Epithelial cell of prostate (primary cell): ENCODE data around the gene VAV3.
"Not testable (repeated sequence)": the region's sequence is repeated elsewhere in the genome, so short reads cannot be mapped to it uniquely, and the experiment has no call there.

ENCODE experiments used
- DNase-seq: peaks from one replicate; pipeline ENCODE4 v3.0.0-alpha.2; 2011; ENCODE audit warnings: low read depth, low spot score
- H3K27ac ChIP-seq: fragments of 450-650 bp; 2 replicates; pipeline ENCODE4 v1.5.1; 2017; ENCODE audit warnings: mild to moderate bottlenecking

VAV3 gene

DNA sequence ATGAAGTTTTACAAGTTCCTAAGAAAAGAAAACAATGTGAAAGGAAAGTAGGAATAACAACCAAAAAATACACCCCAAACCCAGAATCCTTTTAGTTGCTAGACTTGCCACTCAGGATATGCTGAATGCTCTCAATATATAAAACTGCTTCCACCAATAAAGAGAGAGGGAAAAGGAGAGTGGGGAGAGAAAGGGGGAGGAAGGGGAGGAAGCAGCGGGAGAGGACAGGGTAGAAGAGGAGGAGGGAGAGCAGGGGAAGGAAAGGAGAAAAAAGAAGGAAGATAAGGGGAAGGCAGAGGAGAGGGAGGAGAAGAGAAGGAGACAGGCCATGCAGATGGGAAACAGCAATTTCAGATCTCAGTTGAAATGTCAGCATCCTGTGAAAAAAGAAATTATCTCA is 198.4 kb downstream of the VAV3 start:
- DNase-seq: no peak
- no peak overlapping the region for H3K27ac ChIP-seq

DNA sequence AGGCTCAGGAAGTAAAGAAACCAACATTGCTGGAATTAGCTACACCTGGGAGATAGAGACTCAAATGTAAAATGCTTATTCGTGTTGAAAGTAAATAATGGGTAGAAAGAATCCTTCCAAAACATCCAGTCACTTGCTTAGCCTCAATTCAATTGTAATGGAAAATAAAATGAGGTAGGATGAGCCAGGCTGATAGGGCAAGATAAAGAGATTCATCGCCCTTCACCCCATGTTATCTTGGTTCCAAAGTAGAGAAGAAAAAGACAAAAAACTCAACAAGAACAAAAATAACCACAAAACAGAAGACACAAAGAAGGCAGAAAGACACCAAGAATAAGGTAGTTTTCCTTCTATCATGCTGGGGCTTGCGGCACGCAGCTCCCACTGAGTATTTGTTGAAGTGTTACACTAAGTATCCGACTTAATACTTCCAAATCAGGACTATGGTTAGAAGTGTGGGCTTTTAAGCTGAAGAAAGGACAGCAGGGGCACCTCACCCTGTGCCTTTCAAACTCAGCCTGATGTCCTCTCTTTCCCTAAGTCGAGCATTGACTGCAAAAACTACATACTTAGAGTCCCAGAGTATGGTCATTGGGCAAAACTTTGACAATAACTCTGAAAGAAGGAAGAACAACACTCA is 202.1 kb downstream of the VAV3 start:
- no peak for DNase-seq
- no peak overlapping the region for H3K27ac ChIP-seq

DNA sequence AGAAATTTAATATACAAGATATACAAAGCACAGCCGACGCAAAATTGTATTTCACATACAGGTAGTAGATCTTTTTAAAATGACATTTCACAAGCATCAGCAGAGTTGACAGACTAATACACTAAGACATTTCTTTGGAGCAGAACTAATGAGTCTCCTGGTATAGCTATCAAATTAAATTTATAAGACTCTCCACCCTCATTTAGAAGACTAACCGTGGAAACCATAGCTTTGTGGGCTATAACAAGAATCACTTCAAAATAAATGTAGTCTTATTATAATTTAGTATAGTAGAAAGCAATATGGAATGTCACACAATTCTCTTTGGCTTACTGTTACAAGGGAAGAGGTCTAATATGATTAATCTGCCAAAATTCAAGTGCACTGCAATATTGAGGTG is 204.9 kb downstream of the VAV3 start:
- no peak overlapping the region for H3K27ac ChIP-seq
- no peak for DNase-seq

DNA sequence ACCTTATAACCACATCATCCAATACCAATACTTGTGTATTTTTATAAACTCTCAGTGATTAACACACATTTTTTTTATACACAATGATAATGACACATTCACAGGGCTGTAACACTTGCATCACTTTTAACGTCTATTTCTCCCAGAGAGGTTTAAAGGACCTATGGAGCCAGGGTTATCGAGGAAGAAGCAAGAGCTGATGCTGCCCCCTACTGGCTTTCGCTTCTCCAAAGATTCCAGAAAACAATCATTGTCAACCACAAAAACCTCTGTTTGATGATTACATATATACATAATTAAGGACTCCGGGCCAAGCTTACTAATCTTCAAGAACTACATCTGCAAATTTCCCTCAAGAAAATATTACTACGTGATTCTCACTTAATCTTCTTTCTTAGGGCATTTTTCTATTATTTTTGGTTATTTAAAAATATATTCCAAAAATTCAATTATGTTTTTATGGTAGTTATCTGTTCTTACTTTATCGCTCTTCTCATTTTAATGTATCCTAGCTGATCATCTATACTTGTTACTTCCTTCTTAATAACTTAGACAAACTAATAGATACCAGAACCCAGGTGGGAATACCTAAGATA is 214.5 kb downstream of the VAV3 start:
- DNase-seq: peak; percentile 27
- no peak overlapping the region for H3K27ac ChIP-seq

DNA sequence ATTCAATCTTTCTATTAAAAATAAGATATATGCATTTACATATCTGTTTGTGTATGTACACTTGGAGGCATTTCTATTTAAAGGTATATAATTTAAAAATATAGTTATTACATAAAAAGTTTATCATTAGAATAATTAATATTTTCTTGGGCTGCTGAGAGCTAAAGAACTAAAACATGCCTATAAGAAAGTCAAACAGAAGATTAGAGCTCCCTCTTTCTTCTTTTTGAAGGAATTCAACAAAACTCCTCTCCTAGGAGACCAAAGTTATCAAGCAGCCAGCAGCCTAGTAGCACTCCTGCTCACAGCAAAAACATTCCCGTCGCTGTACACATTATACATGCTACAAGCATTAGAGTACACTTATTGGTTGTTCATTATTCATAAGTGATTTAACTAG is 216.4 kb downstream of the VAV3 start:
- no peak overlapping the region for H3K27ac ChIP-seq
- DNase-seq: no peak

DNA sequence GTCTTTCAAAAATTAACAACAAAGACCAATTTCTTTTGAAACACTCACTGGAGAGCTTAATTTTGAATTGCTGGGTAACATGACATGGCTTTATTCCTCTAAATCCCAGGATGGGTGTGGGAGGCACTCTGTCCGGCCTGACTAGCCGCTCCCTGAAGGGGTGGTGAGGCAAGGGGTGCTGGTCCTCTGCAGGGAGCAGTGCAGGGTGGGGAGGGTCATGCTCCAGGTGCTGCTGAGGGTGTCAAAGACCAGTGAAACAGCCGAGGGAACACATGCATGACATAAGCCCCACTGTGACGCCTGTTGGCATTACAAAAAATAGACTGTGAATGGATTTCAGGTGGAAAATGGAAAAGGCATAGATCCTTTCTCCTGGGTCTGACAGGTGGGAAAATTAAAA is 223.7 kb downstream of the VAV3 start:
- no peak overlapping the region for H3K27ac ChIP-seq
- DNase-seq: no peak

DNA sequence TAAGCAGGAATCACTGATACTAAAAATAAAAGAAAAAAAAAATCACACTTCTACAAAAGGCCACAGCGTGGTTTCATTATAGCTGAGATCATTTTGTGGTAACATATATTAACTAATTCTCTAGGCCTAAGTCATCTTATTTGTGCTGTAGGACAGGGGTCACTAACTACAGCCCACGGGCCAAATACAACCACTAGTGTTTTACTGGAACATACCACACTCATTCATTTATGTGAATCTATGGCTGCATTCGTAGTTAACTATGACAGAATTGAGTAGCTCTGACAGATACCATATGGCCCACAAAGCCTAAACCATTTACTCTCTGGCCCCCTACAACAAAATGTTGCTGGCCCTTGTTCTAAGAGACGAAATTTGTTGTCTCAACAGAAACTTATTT is 224.4 kb downstream of the VAV3 start:
- no peak for DNase-seq
- no peak overlapping the region for H3K27ac ChIP-seq

DNA sequence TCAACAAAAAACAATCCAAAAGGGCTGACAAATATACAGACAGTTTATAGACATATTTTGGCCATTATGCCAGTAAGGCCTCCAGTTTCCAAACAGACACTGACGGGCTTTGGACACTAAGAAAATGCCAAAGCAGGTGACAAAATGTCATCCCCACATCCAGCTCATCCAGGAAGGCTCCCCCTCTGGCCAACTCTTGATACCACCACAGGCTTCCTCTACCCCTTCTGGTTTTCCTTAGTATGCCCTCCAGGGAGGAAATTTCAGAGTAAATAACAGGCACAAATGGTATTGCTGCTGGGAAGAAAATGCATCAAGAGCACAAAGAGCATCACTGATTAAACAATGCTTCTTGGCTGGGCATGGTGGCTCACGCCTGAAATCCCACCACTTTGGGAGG is 225.3 kb downstream of the VAV3 start:
- no peak overlapping the region for H3K27ac ChIP-seq
- DNase-seq: no peak

DNA sequence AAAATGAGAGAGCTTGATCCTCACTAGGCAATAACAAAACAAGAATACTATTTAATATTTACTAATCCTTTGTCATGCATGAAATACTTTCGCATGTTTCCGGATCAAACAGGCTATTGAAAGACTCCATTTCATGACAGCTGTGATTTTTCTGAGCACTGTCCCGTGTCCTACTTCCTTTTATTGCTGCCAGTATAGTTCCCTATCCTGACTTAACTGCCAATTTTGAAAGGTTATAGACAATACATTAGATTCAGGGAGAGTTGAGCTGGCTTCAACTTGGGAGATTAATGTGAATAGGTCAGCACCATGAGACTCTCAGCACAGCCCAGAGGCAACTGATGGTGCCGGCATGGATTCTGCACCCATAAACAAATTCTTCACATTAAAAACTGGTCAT is 225.8 kb downstream of the VAV3 start:
- no peak overlapping the region for H3K27ac ChIP-seq
- no peak for DNase-seq

DNA sequence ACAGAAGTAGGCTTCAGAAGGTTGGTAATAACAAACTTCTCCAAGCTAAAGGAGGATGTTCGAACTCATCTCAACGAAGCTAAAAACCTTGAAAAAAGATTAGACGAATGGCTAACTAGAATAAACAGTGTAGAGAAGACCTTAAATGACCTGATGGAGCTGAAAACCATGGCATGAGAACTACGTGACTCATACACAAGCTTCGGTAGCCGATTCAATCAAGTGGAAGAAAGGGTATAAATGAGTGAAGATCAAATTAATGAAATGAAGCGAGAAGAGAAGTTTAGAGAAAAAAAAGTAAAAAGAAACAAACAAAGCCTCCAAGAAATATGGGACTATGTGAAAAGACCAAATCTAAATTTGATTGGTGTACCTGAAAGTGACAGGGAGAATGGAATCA is 231.6 kb downstream of the VAV3 start:
- DNase-seq, H3K27ac ChIP-seq: not testable (repeated sequence)

DNA sequence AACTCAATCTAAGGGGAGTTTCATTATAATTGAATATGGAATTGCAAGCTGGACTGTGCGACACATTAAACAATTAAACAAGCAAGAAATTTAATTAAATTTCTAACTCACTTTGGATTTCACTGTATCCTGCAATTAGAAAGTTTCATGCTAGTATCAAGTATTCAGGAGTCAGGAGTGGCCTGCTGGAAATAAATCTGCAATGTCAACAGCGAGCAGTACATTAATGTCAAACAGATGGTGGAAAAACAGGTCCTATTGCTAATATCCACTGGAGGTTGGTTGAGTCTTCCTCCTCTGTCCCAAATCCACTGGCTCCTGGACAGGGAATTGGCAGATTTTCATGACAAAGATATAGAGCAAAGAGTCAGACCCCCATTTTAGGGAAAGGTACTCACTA is 237.1 kb downstream of the VAV3 start:
- DNase-seq: no peak
- no peak overlapping the region for H3K27ac ChIP-seq

DNA sequence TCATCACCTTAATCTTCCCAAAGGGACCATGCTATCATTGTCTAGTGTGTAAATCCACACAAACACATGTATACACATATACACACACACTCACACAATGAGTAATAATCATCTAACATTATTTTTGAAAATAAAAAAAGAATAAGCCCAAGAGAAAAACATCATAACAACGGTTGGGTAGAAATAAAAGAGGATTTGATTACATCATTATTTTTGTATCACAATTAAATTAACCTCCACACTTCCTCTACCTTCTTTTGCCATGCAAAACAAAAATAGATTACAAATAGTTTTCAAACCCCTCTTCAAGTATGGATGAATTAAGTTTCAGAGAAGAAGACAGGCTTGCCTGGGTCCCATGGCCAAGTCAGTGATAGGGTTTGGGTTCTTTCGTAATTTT is 238.1 kb downstream of the VAV3 start:
- DNase-seq: no peak
- H3K27ac ChIP-seq: no peak overlapping the region

DNA sequence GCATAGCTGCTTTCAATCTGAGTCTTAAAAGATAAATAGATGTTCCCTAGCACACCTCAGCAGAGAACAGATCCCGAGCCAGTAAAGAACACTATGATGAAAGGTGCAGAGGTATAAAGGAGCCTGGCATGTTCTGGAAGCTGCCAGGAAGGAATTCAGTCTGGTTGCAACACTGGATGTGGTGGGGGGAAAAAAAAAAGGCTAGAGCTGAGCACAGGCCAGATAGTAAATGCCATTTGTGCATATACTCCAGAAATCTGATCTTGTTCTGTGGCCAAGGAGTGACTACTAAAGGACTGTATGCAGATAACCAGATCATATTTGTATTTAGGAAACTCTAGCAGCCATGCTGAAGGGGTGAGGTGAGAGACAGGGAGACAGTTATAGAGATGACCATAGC is 240.3 kb downstream of the VAV3 start:
- DNase-seq: no peak
- H3K27ac ChIP-seq: no peak overlapping the region

DNA sequence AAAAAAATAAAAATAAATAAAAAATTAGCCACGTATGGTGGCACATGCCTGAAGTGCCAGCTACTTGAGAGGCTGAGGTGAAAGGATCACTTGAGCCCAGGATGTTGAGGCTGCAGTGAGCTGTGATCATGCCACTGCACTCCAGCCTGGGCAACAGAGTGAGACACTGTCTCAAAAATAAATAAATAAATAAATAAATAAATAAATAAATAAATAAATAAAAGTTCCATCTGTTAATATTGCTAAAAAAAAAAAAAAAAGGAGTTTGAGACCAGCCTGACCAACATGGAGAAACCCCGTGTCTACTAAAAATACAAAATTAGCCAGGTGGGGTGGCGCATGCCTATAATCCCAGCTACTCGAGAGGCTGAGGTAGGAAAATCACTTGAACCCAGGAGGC is 244.8 kb downstream of the VAV3 start:
- not testable (repeated sequence) for DNase-seq

DNA sequence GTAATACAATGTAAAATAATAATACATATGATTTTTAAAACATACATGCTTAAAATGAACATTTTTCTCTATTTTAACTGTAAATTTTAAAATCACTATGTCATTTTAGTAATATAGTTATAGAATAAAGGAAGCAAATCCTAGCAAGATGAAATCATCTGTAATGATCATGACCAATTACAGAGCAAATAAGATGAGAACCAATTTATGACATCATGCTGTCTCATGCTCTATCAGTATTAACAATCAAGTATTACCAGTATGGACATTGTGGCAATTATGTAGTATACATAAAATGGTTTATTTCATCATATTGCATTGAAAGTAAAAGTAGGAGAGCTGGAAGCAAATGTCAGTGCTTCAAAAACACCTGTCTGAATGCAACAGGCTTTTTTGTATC is 255.0 kb downstream of the VAV3 start:
- H3K27ac ChIP-seq: no peak overlapping the region
- DNase-seq: no peak

More for the DNA sequence above, 244.8 kb downstream of the VAV3 start:
- H3K27ac ChIP-seq: not testable (repeated sequence)

DNA sequence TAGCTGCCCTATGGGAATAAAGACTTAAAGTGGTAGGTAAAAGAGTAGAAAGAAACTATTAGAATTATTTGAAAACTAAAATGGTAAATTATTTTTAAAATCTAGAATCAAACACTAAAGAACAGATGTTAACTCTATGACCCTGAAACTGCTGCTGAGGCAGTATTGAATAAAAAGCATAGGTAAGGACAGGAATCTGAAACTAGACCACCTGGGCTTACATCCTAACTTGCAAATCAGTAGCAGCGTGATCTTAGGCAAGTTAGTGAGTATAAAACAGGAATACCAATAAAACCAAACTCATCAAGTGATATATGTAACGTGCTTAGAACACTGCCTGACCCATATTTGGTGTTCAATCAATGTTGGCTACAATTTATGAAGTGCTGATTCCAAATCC is 257.9 kb downstream of the VAV3 start:
- no peak overlapping the region for H3K27ac ChIP-seq
- no peak for DNase-seq

DNA sequence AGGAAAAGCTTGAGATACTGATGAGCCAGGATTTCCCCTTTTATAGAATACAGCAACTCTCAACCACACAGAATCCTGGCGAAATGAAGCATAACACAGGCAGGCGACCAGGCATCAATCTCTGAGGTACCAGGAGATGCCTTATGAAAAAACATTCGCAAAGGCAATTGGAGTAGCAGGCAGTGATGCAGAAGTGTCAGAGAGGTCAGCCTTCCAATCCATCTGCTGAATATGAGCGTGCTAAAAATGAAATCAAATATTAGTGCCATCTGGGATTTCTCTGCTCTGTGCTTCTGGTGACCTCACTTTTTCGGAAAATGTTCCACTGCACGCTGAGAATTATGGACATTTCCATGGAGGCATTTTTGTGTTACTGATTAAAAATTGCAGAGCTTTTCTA is 258.8 kb downstream of the VAV3 start:
- H3K27ac ChIP-seq: no peak overlapping the region
- no peak for DNase-seq

DNA sequence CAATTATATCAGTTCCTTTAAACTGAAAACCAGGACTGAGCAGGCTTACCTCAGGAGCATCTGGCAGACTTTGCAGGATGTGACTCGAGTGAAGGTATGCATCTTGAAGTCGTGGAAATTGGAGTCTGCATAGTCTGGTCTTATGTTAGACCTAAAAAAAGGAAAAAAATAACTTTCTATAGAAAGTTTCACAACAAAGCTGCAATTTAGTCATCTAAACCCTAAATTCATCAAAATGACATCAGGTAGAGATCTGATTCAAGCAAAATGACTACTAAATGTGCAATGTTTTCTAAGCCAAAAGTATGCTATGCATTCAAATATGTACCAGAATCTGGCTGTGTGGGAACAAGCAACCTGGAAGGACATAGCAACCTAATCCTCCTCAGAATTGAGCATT is 260.1 kb downstream of the VAV3 start:
- peak overlapping the region; percentile 8 for H3K27ac ChIP-seq
- no peak for DNase-seq

DNA sequence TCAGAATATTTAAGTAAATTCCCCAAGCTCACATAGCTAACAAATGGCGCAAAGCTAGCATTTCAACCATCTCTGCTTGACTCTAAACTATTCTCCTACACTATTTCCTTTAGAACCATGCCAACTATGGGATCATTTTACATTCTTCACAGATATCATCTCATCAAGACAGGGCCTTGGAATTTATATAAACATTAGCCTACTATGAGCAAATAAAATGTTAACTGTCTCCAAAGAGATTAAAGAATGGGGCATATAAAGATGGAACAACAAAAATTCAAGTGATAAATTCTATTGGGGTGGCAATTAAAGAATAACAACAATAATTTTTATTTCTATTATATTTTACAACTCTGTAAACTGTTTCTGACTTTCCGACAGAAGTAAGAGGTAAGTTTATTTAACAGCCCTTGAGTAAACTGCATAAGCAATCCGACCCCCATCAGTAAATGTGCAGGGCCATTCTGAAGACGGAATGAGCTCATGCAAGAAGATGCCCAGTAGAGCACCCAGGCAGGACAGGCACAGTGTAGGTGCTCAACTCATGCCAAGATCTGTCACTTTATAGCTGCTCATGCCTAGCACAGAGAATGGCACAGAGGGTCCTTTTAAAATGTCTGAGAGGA is 261.9 kb downstream of the VAV3 start:
- H3K27ac ChIP-seq: no peak overlapping the region
- no peak for DNase-seq

DNA sequence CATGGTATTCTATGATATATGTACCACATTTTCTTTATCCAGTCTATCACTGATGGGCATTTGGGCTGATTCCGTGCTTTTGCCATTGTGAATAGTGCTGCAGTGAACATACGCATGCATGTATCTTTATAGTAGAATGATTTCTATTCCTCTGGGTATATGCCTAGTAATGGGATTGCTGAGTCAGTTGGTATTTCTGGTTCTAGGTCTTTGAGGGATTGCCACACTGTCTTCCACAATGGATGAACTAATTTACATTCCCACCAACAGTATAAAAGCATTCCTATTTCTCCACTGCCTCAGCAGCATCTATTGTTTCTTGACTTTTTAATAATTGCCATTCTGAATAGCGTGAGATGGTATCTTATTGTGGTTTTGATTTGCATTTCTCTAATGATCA is 264.3 kb downstream of the VAV3 start:
- not testable (repeated sequence) for DNase-seq, H3K27ac ChIP-seq

DNA sequence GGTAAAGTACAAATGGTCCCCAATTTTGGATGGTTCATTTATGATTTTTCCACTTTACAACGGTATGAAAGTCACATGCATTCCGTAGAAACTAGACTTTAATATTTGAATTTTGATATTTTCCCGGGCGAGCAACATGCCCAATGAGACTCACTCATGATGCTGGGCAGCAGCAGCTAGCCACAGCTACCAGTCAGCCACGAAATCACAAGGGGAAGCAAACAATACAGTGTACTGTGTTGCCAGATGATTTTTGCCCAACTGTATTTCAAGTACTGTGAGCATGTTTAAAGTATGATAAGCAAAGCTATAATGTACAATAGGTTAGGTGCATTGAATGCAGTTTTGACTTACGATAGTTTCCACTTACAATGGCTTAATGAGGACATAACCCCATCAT is 266.8 kb downstream of the VAV3 start:
- DNase-seq: no peak
- no peak overlapping the region for H3K27ac ChIP-seq

DNA sequence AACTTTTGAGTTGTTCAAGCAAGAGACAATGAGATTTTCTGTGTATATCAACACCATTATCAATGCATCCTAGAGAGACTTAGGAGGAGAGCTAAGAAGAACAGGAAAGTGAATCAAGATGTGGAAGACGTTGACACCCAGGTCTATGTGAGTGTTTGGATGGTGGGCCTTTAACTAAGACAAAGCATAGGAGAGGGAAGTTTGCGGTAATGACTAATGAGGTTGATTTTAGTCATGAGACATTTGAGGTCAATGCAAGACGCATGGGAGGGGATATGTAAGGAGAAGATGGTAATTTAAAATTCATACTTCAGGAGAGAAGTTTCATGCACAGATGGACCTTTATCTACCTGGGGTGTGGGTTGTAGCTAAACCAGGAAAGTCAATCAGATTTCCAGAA is 269.6 kb downstream of the VAV3 start:
- DNase-seq: no peak
- H3K27ac ChIP-seq: no peak overlapping the region
